Measurements from ENCODE around the gene VPS39. TPM values are rescaled to one million over a fixed set of nuclear protein-coding genes. Genes with fewer than 3 reads are reported as not detected.

VPS39 gene
- total RNA-seq, 1 donor from 2014 or later: 88.9 TPM

- DNase-seq (ENCODE audit: low spot score, unreplicated experiment): no peak
- Mint-ChIP-seq H3K27ac (no peak overlapping the region), H3K27me3 (peaks cover 4% of the 10 kb centered on the region), H3K36me3 (ENCODE audit: insufficient read depth) (no peaks in the 10 kb centered on the region), H3K4me3 (ENCODE audit: low read depth) (no peak overlapping the region), H3K4me1 (ENCODE audit: low read depth) (peaks cover 13% of the 10 kb centered on the region), H3K9me3 (ENCODE audit: low read depth) (no peaks in the 10 kb centered on the region)
- TF ChIP-seq, protein P1, sequence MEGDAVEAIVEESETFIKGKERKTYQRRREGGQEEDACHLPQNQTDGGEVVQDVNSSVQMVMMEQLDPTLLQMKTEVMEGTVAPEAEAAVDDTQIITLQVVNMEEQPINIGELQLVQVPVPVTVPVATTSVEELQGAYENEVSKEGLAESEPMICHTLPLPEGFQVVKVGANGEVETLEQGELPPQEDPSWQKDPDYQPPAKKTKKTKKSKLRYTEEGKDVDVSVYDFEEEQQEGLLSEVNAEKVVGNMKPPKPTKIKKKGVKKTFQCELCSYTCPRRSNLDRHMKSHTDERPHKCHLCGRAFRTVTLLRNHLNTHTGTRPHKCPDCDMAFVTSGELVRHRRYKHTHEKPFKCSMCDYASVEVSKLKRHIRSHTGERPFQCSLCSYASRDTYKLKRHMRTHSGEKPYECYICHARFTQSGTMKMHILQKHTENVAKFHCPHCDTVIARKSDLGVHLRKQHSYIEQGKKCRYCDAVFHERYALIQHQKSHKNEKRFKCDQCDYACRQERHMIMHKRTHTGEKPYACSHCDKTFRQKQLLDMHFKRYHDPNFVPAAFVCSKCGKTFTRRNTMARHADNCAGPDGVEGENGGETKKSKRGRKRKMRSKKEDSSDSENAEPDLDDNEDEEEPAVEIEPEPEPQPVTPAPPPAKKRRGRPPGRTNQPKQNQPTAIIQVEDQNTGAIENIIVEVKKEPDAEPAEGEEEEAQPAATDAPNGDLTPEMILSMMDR (IDR thresholded peaks at IDR 0.05; ENCODE audit: unreplicated experiment): no peak
Measured at GRCh38 chr15:42152921-42153698, 55.0 kb downstream of the VPS39 start.

- Mint-ChIP-seq H3K36me3 (ENCODE audit: insufficient read depth) (no peaks in the 10 kb centered on the region), H3K27me3 (peaks cover 4% of the 10 kb centered on the region), H3K4me3 (ENCODE audit: low read depth) (no peak overlapping the region), H3K9me3 (ENCODE audit: low read depth) (no peaks in the 10 kb centered on the region), H3K4me1 (ENCODE audit: low read depth) (peaks cover 13% of the 10 kb centered on the region), H3K27ac (no peak overlapping the region)
- no peak for DNase-seq (ENCODE audit: low spot score, unreplicated experiment)
- TF ChIP-seq, protein P1 (IDR thresholded peaks at IDR 0.05; ENCODE audit: unreplicated experiment): no peak
Measured at GRCh38 chr15:42152196-42152920, 55.7 kb downstream of the VPS39 start.

GRCh38 chr15:42151736-42152135, 56.4 kb downstream of the VPS39 start:
- H3K36me3 Mint-ChIP-seq (ENCODE audit: insufficient read depth): no peaks in the 10 kb centered on the region
- no peaks in the 10 kb centered on the region for H3K9me3 Mint-ChIP-seq (ENCODE audit: low read depth)
- peaks cover 13% of the 10 kb centered on the region for H3K4me1 Mint-ChIP-seq (ENCODE audit: low read depth)
- H3K4me3 Mint-ChIP-seq (ENCODE audit: low read depth): no peak overlapping the region
- DNase-seq (ENCODE audit: low spot score, unreplicated experiment): no peak
- TF ChIP-seq, protein P1 (IDR thresholded peaks at IDR 0.05; ENCODE audit: unreplicated experiment): no peak
- no peak overlapping the region for H3K27ac Mint-ChIP-seq
- H3K27me3 Mint-ChIP-seq: peaks cover 4% of the 10 kb centered on the region

GRCh38 chr15:42151141-42151561, 57.0 kb downstream of the VPS39 start:
- no peaks in the 10 kb centered on the region for H3K9me3 Mint-ChIP-seq (ENCODE audit: low read depth)
- peaks cover 9% of the 10 kb centered on the region for H3K4me1 Mint-ChIP-seq (ENCODE audit: low read depth)
- no peak overlapping the region for H3K27ac Mint-ChIP-seq
- no peak overlapping the region for H3K4me3 Mint-ChIP-seq (ENCODE audit: low read depth)
- no peaks in the 10 kb centered on the region for H3K36me3 Mint-ChIP-seq (ENCODE audit: insufficient read depth)
- no peak for DNase-seq (ENCODE audit: low spot score, unreplicated experiment)
- peaks cover 4% of the 10 kb centered on the region for H3K27me3 Mint-ChIP-seq
- TF ChIP-seq, protein P1 (IDR thresholded peaks at IDR 0.05; ENCODE audit: unreplicated experiment): no peak

DNA sequence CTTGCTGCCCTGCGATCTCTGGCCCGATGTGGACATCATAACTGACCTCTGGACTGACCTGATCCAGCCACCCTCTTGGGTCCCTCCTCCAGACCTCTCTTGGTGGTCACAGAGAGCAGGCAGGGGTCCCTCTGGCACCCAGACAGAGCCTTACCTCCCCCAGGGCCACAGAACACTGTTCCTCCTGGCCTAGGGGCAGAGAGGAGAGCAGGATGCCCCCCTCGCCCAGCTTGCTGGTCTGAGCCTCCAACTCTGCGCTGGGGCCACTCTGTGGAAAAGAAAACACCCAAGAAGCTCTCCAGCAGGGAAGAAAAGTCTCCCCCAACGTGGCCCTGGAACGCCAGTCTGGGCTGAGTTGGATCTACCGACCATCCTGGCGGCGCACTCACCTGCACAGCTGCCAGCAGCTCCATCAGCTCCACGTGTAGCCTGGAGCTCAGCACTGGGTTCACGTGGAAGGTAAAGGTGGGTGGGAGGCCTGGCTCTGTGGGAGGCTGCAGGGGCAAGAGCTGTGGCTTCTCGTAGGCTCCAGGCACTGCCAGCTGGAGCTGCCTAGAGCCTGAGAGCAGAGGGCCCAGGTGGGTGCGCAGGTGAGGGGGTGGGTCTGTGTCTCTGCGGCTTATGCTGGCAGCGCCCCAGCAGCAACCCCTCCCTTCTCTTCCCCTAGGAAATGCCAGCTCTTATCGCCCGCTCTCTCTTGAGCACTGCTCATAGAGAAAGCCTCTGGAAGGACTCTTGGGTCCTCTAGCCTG, 57.7 kb downstream of the VPS39 start:
- TF ChIP-seq, protein P1 (IDR thresholded peaks at IDR 0.05; ENCODE audit: unreplicated experiment): no peak
- no peak for DNase-seq (ENCODE audit: low spot score, unreplicated experiment)
- Mint-ChIP-seq H3K4me3 (ENCODE audit: low read depth) (no peak overlapping the region), H3K27ac (no peak overlapping the region), H3K36me3 (ENCODE audit: insufficient read depth) (no peaks in the 10 kb centered on the region), H3K9me3 (ENCODE audit: low read depth) (no peaks in the 10 kb centered on the region), H3K27me3 (peaks cover 4% of the 10 kb centered on the region), H3K4me1 (ENCODE audit: low read depth) (peaks cover 4% of the 10 kb centered on the region)

All from progenitor cell of endocrine pancreas (in vitro differentiated cells).